Measurements from ENCODE around the gene PHLDA3. TPM values are rescaled to one million over a fixed set of nuclear protein-coding genes. Genes with fewer than 3 reads are reported as not detected.

Gene PHLDA3
- total RNA-seq, 2 donors from 2014 or later = 13.1 to 21.2 TPM

DNA sequence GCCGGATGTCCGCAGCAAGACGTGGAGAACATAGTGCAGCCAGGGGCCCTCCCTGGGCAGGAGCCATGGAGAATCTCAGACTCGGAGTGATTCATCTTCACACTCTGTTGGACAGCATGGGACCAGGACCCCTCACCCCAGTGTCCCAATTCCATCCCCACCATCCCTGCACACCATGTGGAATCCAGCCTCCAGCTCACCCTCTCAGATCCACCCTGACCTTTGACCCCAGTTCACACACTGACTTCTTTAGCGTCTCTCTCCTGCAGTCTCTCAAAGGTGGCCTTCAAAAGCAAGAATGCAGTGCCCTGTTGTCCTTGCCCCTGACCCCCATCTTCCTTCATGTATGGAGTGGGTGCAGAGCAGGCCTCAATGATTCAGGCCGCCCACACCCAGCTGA, 45.3 kb downstream of the PHLDA3 start:
- TF ChIP-seq, protein P1, sequence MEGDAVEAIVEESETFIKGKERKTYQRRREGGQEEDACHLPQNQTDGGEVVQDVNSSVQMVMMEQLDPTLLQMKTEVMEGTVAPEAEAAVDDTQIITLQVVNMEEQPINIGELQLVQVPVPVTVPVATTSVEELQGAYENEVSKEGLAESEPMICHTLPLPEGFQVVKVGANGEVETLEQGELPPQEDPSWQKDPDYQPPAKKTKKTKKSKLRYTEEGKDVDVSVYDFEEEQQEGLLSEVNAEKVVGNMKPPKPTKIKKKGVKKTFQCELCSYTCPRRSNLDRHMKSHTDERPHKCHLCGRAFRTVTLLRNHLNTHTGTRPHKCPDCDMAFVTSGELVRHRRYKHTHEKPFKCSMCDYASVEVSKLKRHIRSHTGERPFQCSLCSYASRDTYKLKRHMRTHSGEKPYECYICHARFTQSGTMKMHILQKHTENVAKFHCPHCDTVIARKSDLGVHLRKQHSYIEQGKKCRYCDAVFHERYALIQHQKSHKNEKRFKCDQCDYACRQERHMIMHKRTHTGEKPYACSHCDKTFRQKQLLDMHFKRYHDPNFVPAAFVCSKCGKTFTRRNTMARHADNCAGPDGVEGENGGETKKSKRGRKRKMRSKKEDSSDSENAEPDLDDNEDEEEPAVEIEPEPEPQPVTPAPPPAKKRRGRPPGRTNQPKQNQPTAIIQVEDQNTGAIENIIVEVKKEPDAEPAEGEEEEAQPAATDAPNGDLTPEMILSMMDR (IDR thresholded peaks at IDR 0.05) = no peak
- DNase-seq = no peak
- no peaks in the 10 kb centered on the region for H3K4me1 ChIP-seq
- no peak overlapping the region for H3K9ac ChIP-seq (ENCODE audit: low read depth in 2 of 2, low read length in 2 of 2)
- intact Hi-C loops (cut with DNase I) = no loop called here
- H3K4me3 ChIP-seq = no peak overlapping the region
- H3K27ac ChIP-seq = no peak overlapping the region
- H3K9me3 ChIP-seq = no peaks in the 10 kb centered on the region
- H3K36me3 ChIP-seq = no peaks in the 10 kb centered on the region
- H3K27me3 ChIP-seq = no peaks in the 10 kb centered on the region

DNA sequence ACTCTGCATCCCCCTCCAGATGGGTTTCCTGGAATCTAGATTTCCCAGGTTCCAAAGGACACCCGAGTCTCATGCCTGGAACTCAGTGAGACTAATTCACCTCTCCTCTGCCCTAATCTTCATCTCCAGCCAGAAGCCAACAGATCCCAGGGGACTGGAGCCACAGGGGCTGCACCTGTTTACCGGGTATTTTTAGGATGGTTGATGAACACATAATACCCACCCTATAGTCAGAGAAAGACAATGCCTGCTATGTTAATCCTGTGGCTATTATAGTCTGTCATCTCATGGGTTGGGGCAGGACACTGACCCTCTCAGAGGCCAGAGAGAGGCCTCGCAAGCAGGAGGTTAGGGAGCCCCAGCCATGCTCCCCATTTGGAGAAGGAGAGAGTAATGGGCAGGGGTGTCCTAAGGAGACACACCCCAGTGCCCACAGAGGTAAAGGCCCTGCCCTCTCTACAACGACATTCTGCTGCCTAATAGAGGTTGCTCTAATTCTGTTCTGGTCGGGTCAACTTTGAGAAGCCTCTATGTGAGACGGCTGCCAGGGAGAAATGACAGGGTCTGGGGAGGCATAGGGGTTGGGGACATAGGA, 46.5 kb downstream of the PHLDA3 start:
- TF ChIP-seq, protein P1 (IDR thresholded peaks at IDR 0.05) = no peak
- no peak overlapping the region for H3K4me3 ChIP-seq
- H3K27ac ChIP-seq = no peak overlapping the region
- no peaks in the 10 kb centered on the region for H3K27me3 ChIP-seq
- no peaks in the 10 kb centered on the region for H3K36me3 ChIP-seq
- no peaks in the 10 kb centered on the region for H3K4me1 ChIP-seq
- intact Hi-C loops (cut with DNase I) = no loop called here
- H3K9me3 ChIP-seq = no peaks in the 10 kb centered on the region
- no peak for DNase-seq
- H3K9ac ChIP-seq (ENCODE audit: low read depth in 2 of 2, low read length in 2 of 2) = no peak overlapping the region

DNA sequence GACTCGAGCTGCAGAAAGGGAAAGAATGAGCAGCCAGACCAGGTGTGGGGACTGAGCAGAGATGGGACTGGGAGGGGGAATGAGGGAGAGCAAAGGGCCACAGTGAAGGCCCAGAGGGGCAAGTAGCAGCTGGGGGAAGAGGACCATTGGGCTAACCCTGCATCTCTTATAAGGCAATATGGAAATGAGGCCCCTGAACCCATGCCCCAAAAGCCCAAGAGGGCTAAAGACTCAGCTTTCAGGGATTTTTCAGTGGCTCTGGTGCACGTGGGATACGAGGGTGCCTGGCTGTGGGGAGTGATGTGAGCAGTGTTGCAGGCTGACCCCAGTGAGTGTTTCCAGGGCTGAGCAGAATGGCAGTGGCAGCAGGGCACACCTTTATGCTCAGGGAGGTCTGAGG, 47.0 kb downstream of the PHLDA3 start:
- H3K36me3 ChIP-seq = no peaks in the 10 kb centered on the region
- no peak overlapping the region for H3K27ac ChIP-seq
- no peaks in the 10 kb centered on the region for H3K9me3 ChIP-seq
- no peak for DNase-seq
- TF ChIP-seq, protein P1 (IDR thresholded peaks at IDR 0.05) = no peak
- no peaks in the 10 kb centered on the region for H3K4me1 ChIP-seq
- no peak overlapping the region for H3K4me3 ChIP-seq
- intact Hi-C loops (cut with DNase I) = no loop called here
- no peak overlapping the region for H3K9ac ChIP-seq (ENCODE audit: low read depth in 2 of 2, low read length in 2 of 2)
- no peaks in the 10 kb centered on the region for H3K27me3 ChIP-seq

DNA sequence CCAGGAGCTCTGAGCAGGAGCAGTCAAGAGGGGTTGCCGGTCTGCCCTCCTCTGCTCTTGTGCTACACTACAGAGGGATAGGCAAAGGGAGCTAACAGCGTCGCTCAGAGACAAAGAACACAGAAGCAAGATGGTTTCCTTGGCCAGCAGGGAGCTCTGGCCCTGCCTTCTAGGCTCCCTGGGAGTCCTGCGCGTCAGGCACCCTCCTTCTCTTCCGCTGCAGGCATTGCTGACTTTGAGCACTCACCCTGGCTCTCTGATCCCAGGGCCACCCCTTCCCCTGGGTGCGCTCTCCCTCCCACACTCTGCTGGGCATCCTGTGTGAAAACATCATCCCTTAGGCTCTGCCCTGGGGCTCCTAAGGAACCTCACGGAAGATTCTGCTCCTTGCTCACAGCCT, 47.9 kb downstream of the PHLDA3 start:
- no peaks in the 10 kb centered on the region for H3K9me3 ChIP-seq
- TF ChIP-seq, protein P1 (IDR thresholded peaks at IDR 0.05) = no peak
- H3K27ac ChIP-seq = no peak overlapping the region
- no peak overlapping the region for H3K9ac ChIP-seq (ENCODE audit: low read depth in 2 of 2, low read length in 2 of 2)
- H3K4me3 ChIP-seq = no peak overlapping the region
- H3K27me3 ChIP-seq = no peaks in the 10 kb centered on the region
- H3K36me3 ChIP-seq = no peaks in the 10 kb centered on the region
- H3K4me1 ChIP-seq = no peaks in the 10 kb centered on the region
- no peak for DNase-seq
- intact Hi-C loops (cut with DNase I) = no loop called here

DNA sequence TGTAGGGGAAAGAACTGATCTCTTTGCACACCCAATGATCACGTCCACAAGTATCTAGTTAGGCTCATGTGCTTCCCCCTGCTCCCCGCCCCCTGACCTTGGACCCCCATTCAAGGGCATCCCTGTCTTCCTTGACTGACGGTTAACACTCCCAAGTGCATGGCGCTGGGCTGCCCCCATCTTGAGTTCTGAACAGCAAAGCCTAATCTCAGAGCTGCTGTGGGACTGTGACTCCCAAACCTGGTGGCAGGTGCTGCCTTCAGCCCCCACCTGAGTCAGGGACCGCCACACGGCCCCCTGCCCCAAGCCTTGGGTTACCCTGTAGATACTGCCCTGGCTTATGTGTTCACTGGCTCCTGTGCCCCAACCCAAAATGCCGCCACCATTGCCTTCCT, 48.4 kb downstream of the PHLDA3 start:
- TF ChIP-seq, protein P1 (IDR thresholded peaks at IDR 0.05) = no peak
- Histone ChIP-seq H3K4me3 (no peak overlapping the region), H3K27me3 (no peaks in the 10 kb centered on the region), H3K9me3 (no peaks in the 10 kb centered on the region), H3K27ac (no peak overlapping the region), H3K9ac (ENCODE audit: low read depth in 2 of 2, low read length in 2 of 2) (no peak overlapping the region), H3K4me1 (no peaks in the 10 kb centered on the region), H3K36me3 (no peaks in the 10 kb centered on the region)
- intact Hi-C loops (cut with DNase I) = no loop called here
- no peak for DNase-seq
